COLO829 (cell line): ENCODE measurements around the gene BBC3.

Experiments used
- DNase-seq: peaks from one replicate; pipeline ENCODE4 v3.0.0; 2012; ENCODE audit warnings: low spot score

BBC3 gene

DNA sequence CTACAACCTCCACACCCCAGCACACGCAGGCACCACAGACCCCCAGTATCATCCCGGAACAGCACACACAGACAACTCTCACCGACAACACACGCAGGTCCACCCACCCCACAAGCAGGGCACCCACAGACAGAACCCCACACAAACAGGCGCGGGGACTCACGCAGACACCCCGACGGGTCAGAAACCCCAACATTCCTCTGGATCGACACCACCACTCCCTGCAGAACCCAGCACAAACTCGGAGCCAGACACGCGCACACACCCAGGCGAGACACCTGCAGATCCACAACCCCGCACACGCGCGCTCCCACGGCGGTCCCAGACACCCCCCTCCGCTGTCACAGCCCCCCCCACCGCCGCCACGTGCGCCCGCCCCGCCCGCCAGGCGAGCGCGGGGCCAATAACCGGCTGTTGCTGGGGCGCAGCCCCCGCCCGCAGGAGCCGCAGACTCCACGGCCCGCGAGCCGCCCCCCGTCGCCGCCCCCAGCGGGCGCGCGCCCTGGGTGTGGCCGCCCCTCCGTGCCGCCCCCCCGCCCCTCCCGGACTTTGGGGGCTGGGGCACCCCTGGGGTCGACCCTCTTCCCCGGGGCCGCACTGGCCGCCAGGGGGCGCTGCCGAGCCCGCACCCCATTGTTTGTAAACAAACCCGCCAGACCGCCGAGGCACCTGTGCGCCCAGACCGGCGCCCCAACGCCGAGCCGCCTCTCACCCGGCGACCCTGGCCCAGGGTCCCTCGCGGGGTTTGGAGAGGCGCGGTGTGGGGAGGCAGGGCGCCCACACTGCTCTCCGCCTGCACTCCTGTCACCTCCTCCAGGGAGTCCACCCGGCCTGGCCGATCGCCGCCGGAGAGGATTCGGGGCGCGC is 712 bp downstream of the BBC3 start:
- no peak for DNase-seq

GRCh38 chr19:47229676-47230053 is 1.3 kb downstream of the BBC3 start:
- DNase-seq: no peak

- no peak for DNase-seq
Measured at GRCh38 chr19:47228937-47229675, 1.9 kb downstream of the BBC3 start.

DNA sequence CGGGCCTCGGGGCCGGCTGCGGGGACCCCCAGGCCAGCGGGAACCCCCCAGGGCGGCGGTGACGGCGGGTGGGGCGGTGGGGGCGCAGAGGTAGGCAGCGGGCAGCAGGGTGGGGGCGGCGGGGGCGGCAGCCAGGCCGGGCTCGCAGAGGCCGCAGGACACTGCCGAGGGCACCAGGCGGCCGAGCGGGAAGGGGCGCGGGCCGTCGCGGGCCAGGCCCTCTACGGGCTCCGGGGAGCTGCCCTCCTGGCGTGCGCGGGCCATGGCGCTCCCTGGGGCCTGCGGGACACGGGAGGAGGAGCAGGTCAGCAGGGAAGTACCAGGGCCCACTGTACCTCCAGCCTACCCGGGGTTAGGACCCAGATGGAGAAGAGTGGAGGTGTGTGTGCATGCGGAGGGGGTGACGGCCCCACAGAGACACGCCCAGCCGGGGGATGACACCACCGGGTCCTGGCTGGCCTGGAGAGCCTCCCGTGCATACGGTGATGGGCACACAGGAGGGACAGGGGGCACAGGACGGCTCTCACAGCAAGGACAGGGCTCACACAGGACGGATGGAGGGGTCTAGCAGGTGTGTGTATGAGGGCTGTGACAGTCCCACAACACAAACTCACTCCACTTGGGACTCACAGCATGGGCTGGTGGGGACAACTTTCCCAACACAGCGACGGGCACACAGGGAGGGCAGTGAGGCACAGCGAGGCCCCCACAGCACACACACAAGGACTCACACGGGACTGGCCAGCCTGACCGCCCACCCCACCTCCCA is 2.6 kb downstream of the BBC3 start:
- no peak for DNase-seq

DNA sequence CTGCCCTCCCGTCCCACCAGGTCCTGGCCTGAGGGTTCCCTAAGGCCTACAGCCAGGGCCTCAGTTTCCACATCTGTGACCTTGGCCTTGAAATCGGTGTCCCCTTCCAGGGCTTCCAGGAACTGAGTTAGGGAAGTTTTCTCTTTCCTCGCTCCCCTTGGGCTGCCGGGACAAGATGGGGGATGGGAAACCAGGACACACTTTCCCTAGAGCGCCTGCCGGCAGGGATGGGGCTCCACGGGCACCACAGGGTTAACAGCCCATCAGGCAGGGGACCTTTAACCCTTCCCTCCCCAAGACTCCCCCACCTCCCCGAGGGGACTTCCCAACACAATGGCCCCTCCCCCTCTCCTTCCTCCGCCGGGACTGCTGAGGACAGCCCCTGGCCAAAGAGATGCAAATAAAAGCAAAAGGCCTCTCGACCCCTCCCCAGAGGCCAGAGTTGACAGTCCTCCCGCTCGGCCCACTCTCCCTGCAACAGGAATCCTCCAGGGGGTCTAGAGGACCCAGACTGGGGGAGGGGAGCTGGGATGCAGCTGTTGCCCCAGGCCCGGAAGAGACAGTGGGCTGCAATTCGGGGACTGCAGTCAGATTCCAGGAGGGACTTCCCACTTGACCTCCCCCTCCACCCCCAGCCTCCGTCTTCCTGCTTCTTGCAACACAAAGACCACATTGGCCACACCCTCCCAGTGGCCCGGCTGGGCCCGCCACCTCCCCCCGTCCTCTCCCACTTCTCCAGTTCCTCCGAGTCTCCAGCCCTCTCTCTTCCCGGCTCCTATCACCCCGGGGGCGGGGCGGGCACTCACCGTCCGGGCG is 3.4 kb downstream of the BBC3 start:
- DNase-seq: peak; percentile 85

- peak; percentile 71 for DNase-seq
Measured at GRCh38 chr19:47226426-47227351, 4.3 kb downstream of the BBC3 start.

GRCh38 chr19:47225746-47226425 is 5.1 kb downstream of the BBC3 start:
- peak; percentile 90 for DNase-seq

- DNase-seq: no peak
Measured at GRCh38 chr19:47221890-47222289, 9.1 kb downstream of the BBC3 start.

DNA sequence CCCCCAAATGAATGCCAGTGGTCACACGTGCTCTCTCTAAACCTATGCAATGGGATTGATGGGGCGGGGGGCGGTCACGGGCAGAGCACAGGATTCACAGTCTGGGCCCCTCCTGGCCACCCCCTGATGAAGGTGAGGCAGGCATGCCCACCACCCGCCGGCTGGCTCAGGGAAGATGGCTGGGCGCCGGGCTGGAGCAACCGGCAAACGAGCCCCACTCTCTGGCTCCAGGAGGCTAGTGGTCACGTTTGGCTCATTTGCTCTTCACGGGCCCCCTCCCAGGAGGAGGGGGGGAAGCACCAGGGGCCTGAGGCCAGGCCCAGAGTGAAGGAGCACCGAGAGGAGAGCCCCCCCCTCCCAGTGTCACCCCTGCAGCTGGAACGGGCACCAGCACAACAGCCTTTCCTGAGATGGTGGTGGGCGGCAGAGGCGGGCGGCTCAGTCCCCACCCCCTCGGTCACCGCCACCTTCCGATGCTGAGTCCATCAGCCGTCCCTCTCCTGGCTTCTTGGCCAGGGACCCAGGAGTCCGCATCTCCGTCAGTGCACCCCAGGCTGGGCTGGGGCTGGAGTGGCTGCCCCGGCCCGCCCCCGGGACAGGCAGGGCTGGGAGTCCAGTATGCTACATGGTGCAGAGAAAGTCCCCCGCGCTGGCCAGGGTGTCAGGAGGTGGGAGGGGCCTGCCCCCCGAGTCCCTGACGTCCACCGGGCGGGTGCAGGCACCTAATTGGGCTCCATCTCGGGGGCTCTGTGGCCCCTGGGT is 9.7 kb downstream of the BBC3 start:
- no peak for DNase-seq

- no peak for DNase-seq
Measured at GRCh38 chr19:47215581-47215980, 15.4 kb downstream of the BBC3 start.

DNA sequence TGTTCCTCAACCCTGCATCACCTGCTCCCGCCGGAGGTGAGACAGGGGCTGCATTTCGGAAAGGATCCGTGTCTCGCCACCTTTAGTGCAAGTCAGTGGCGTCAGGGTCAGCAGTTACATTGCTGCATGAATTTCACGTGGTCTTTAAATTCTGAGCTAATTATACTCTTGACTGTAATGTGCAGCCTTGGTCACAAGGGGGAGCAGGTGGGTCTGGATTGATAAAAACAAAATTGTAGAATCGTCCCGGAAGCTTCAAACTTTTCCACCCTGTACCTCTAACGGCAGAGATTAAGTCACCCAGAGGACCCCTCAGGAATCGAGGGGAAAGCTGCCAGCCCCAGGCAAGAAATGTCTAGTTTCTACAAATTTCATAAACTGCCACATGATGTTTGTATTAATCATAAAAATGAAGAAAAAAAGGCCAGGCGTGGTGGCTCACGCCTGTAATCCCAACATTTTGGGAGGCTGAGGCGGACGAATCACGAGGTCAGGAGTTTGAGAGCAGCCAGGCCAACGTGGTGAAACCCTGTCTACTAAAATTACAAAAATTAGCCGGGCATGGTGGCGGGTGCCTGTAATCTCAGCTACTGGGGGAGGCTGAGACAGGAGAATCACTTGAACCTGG is 20.2 kb downstream of the BBC3 start:
- DNase-seq: peak; percentile 78

- DNase-seq: no peak
Measured at GRCh38 chr19:47210180-47210490, 20.9 kb downstream of the BBC3 start.

DNA sequence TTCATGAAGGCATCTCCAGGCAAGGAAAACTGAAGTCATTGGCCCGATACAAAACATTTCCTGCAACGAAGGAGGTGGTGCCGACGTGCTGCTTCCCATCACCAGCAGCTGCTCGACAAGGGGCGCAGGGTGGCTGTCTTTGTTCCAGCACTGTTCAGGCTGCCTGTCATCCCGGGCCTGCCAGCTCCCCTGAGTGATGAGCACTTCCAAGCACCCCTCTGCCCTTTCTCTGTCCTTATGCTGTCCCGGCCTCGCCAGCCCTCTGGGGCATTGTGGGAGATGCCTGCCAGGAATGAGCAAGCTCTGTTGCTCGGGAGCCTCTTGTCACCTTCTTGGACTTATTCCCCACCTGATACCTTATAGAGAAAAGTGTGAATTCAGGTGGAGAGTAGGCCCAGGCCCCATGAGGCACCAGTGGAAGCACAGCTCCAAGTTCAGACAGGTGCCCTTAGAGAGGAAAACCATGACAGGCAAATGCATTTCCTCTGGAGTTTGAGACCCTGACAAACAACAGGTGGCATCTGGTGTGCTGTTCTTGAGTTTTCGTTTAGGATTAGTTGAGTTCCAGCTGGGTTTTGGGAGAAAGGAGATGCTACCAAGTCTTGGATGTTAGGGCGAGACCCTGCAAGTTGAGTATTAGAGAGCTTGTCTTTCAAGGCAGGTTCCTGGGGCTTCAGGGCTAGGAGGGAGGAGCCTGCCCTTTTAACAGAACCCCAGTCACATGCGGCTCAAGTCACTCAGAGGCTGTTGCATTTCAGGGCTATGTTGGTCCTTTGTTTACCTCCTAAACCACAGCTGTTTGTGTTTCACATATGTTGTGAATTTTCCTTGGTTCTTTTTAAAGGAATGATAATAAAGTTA is 21.4 kb downstream of the BBC3 start:
- DNase-seq: no peak

DNA sequence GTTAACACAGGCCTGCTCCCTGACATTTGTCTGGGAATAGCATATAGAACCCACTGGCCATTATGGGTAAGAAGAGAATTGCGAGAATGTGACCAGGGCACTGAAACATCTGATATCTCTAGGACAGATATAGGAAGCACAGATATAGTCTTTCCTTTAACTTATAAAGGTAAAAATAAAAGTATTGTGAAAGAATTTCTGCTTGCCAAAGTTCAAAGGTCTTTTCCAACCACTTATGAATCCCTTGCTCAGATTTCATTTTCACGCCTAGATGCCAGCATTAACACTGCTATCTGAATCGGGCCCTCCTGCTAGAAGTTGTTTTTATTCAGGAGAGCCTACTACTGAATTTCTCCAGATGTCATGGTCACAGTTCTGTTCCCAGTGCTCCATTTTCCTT is 27.7 kb downstream of the BBC3 start:
- DNase-seq: no peak

- DNase-seq: no peak
Measured at GRCh38 chr19:47200530-47200929, 30.5 kb downstream of the BBC3 start.

GRCh38 chr19:47197141-47197540 is 33.9 kb downstream of the BBC3 start:
- DNase-seq: no peak

DNA sequence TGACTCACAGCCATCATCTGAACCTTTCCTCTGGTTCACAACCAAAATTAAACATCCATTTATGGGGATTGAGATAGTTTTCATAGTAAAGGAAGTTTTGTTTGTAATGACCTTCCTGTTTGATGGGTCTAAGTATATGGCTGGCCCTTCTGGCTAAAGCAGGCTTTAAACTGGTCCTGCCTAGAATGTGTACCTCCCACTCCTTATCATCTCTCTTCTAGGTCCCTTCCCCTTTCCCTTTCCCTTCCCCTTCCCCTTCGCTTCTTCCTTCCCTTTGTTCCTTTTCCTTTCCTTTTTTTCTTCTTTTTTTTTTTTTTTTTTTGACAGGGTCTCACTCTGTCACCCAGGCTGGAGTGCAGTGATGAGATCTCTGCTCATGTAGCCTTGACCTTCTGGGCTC is 35.6 kb downstream of the BBC3 start:
- DNase-seq: no peak

DNA sequence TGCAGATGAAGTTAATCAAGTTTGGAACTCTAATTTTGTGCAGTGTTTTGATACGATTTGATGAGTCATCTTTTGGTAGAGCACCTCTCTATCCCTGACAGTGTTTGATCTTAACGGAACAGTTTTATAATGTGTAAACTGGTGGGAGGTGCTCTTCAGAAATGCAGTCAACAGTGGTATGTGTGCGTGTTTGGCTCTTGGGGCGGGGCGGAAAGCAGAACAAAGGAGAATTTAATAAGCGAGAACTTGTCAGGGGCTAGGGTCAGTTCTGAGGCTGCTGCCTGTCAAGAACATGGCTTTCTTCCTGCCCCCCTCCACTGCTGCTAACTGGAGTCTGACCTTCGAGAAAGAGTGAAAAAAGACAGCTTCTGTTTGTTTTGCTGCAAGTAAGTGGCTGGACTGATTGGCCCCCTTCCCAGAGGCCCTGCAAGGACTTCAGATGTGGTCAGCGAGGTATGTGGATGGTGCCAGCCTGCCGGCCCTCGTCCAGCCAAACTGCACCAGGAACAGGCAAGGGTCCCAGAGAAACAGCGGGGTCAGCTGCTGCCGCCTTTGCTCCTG is 40.8 kb downstream of the BBC3 start:
- peak; percentile 96 for DNase-seq
